GM12872 (cell line): ENCODE results near the gene FAM131A.
A peak's percentile ranks its signal among the peaks of the same experiment; 100 is the strongest.

Source experiments
- TF ChIP-seq, protein P1 (sequence below): IDR thresholded peaks from 3 replicates; pipeline ENCODE4 v1.5.1; 2011; ENCODE audit warnings: low read depth, mild to moderate bottlenecking, low read length, moderate library complexity; ENCODE audit not compliant: insufficient read depth

Gene FAM131A

DNA sequence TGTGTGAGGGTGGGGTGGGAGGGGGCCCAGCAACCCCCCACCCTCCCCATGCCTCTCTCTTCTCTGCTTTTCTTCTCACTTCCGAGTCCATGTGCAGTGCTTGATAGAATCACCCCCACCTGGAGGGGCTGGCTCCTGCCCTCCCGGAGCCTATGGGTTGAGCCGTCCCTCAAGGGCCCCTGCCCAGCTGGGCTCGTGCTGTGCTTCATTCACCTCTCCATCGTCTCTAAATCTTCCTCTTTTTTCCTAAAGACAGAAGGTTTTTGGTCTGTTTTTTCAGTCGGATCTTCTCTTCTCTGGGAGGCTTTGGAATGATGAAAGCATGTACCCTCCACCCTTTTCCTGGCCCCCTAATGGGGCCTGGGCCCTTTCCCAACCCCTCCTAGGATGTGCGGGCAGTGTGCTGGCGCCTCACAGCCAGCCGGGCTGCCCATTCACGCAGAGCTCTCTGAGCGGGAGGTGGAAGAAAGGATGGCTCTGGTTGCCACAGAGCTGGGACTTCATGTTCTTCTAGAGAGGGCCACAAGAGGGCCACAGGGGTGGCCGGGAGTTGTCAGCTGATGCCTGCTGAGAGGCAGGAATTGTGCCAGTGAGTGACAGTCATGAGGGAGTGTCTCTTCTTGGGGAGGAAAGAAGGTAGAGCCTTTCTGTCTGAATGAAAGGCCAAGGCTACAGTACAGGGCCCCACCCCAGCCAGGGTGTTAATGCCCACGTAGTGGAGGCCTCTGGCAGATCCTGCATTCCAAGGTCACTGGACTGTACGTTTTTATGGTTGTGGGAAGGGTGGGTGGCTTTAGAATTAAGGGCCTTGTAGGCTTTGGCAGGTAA lies 8.1 kb downstream of the FAM131A start:
- TF ChIP-seq, protein P1, sequence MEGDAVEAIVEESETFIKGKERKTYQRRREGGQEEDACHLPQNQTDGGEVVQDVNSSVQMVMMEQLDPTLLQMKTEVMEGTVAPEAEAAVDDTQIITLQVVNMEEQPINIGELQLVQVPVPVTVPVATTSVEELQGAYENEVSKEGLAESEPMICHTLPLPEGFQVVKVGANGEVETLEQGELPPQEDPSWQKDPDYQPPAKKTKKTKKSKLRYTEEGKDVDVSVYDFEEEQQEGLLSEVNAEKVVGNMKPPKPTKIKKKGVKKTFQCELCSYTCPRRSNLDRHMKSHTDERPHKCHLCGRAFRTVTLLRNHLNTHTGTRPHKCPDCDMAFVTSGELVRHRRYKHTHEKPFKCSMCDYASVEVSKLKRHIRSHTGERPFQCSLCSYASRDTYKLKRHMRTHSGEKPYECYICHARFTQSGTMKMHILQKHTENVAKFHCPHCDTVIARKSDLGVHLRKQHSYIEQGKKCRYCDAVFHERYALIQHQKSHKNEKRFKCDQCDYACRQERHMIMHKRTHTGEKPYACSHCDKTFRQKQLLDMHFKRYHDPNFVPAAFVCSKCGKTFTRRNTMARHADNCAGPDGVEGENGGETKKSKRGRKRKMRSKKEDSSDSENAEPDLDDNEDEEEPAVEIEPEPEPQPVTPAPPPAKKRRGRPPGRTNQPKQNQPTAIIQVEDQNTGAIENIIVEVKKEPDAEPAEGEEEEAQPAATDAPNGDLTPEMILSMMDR, result peak; percentile 62; the same call in 2 of the 3 replicates

GRCh38 chr3:184346480-184347190 lies 9.2 kb downstream of the FAM131A start:
- TF ChIP-seq, protein P1, result no peak

DNA sequence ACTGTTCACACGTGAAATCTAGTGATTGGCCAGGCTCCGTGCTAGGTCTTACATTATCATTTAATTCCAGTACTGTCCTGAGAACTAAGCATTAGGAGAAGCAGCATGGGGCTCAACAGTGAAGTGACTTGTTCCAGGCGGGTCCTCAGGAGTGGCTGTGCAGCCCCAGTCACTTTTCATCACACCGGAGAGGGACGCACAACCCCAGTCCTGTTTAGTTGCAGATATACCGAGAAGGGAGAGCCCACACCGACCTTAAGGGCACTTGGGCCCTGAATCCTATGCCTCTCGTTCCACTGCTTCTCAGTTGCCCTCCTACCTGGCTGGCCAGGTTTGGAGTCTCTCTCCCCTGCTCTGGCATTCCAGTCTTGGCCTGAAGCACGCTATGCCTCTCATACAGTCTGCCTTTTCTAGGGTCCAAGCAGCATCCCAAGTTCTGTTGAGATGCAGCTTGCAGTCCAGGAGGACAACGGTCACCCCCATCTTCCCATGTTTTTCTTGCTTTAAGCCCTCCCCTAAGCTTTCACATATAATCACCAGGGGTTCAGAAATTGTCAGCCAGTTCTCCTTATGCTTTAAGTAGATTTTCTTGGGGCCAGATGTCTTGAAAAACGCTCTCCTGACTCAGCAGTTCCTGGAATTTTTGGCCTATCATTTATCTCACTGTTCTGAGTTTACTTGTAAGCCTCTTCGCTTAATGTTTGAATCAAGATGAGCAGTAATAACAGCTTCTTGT lies 10.1 kb downstream of the FAM131A start:
- TF ChIP-seq, protein P1, result no peak

GRCh38 chr3:184348057-184348382 lies 10.6 kb downstream of the FAM131A start:
- TF ChIP-seq, protein P1, result no peak

DNA sequence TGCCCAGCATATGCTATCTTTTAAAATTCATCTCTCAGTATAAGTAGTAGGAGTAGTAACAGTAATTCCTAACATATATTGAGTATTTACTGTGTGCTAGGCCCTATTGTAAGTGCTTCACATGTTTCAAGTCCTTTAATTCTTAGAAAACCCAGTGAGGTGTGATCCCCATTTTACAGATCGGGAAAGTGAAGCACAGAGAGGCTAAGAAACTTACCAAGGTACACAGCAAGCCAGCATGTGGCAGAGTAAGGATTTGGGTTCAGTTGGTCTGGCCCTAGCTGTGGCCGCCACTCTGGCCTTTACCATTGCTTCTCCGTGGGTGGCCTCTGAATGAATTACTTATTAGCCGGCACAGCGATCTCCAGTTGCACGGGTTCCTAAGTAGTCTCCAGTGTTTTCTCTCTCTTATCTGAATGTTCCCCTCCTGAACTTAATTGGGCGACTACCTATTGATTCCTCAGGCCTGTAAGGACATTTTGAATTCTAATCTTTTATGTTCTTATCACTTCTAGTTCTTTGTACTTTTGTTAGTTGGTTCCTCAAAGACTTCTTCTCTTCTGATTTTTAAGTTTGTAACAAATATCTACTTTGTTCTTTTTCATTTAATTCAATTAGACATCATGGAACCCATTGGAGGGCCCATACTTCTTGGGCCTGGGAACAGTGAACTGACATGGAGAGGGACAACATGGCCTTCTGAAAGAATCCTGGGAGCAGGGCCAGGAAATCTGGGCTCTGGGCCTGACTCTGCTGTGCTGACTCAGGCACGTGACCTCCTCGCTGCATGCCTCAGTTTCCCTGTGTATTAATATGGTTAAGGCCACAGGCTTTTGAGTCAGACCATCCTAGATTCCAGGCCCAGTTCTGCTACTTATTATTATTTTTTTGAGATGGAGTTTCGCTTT lies 12.4 kb downstream of the FAM131A start:
- TF ChIP-seq, protein P1, result no peak

- TF ChIP-seq, protein P1, result no peak
Observed at GRCh38 chr3:184350618-184351017, 13.2 kb downstream of the FAM131A start.
